ENCODE data around the gene DNAJA2.

- TF ChIP-seq EZH2 (IDR thresholded peaks at IDR 0.05) (no peak), POLR2AphosphoS5 (IDR thresholded peaks at IDR 0.05; ENCODE audit: borderline replicate concordance, low read depth, low read length) (no peak), FOXP2 (optimal IDR thresholded peaks at IDR 0.05; ENCODE audit: control extremely low read depth, extremely low read length, insufficient read depth) (no peak)
Observed at GRCh38 chr16:46975165-46975564, 1.7 kb upstream of the DNAJA2 start.
